HK-2 (cell line): ENCODE measurements around the gene GAS7.
"Not testable (repeated sequence)": the region's sequence is repeated elsewhere in the genome, so short reads cannot be mapped to it uniquely, and the experiment has no call there.

Experiments used
- DNase-seq: peaks from one replicate; pipeline ENCODE4 v3.0.0-alpha.2; 2018; ENCODE audit not compliant: unreplicated experiment

The GAS7 gene

GRCh38 chr17:10021272-10021984 lies 177.0 kb downstream of the GAS7 start:
- DNase-seq, result no peak

- DNase-seq, result no peak
Measured at GRCh38 chr17:10019941-10020451, 178.4 kb downstream of the GAS7 start.

- DNase-seq, result no peak
Measured at GRCh38 chr17:10018461-10018891, 179.9 kb downstream of the GAS7 start.

GRCh38 chr17:10016958-10017570 lies 181.3 kb downstream of the GAS7 start:
- DNase-seq, result not testable (repeated sequence)

GRCh38 chr17:10013365-10014112 lies 184.9 kb downstream of the GAS7 start:
- DNase-seq, result no peak

GRCh38 chr17:10010752-10011151 lies 187.7 kb downstream of the GAS7 start:
- DNase-seq, result no peak

- no peak for DNase-seq
Measured at GRCh38 chr17:10003705-10004104, 194.7 kb downstream of the GAS7 start.

GRCh38 chr17:10002567-10003360 lies 195.6 kb downstream of the GAS7 start:
- DNase-seq, result not testable (repeated sequence)

- no peak for DNase-seq
Measured at GRCh38 chr17:10001306-10001873, 197.0 kb downstream of the GAS7 start.

- no peak for DNase-seq
Measured at GRCh38 chr17:9999919-10000695, 198.3 kb downstream of the GAS7 start.

- no peak for DNase-seq
Measured at GRCh38 chr17:9998060-9998459, 200.3 kb downstream of the GAS7 start.

GRCh38 chr17:9994761-9995160 lies 203.6 kb downstream of the GAS7 start:
- DNase-seq, result no peak

GRCh38 chr17:9991796-9992195 lies 206.6 kb downstream of the GAS7 start:
- DNase-seq, result no peak

GRCh38 chr17:9991351-9991750 lies 207.1 kb downstream of the GAS7 start:
- no peak for DNase-seq

GRCh38 chr17:9987779-9988585 lies 210.4 kb downstream of the GAS7 start:
- peak; percentile 29 for DNase-seq

GRCh38 chr17:9986754-9987382 lies 211.5 kb downstream of the GAS7 start:
- no peak for DNase-seq

- DNase-seq, result no peak
Measured at GRCh38 chr17:9985646-9986045, 212.8 kb downstream of the GAS7 start.

GRCh38 chr17:9984768-9985167 lies 213.6 kb downstream of the GAS7 start:
- DNase-seq, result no peak

- DNase-seq, result no peak
Measured at GRCh38 chr17:9982159-9982558, 216.2 kb downstream of the GAS7 start.
